Breast epithelium (tissue), 3 donors: ENCODE data around the gene TCF7L1.

ENCODE experiments used
- CTCF ChIP-seq, 3 donors: fragments of 450-650 bp; IDR thresholded peaks; one replicate each; pipeline ENCODE4 v1.5.1; 2016 to 2017; ENCODE audit warnings: antibody characterized with exemption in 3 of 3, mild to moderate bottlenecking in 3 of 3, moderate library complexity in 3 of 3
- POLR2A ChIP-seq: fragments of 450-650 bp; IDR thresholded peaks from one replicate; pipeline ENCODE4 v1.6.1; 2016; ENCODE audit warnings: antibody characterized with exemption, mild to moderate bottlenecking, moderate library complexity

GRCh38 chr2:85334928-85335327, 201.7 kb downstream of the TCF7L1 start:
- TF ChIP-seq POLR2A (no peak), CTCF (IDR thresholded peaks at IDR 0.05) (no peak)
